Smooth muscle cell (in vitro differentiated cells): ENCODE results near the gene DAB2IP. TPM values are rescaled to one million over a fixed set of nuclear protein-coding genes. Genes with fewer than 3 reads are reported as not detected.

Experiments used
- DNase-seq: peaks from one replicate; lab custom pipeline; 2025; ENCODE audit not compliant: unreplicated experiment; lab: John Stamatoyannopoulos, UW
- H2AFZ ChIP-seq: fragments of 200-600 bp; sonication (generic); 2 replicates; pipeline ENCODE4 v1.6.0; 2016; ENCODE audit warnings: antibody characterized with exemption, low read depth, mild to moderate bottlenecking
- H3F3A ChIP-seq: fragments of 200-600 bp; sonication (generic); 2 replicates; pipeline ENCODE4 v1.6.0; 2017; ENCODE audit warnings: antibody characterized with exemption, low read depth
- H3K27ac ChIP-seq: fragments of 200-600 bp; sonication (generic); 2 replicates; pipeline ENCODE4 v1.5.1; 2016; ENCODE audit warnings: low read depth, mild to moderate bottlenecking
- H3K27me3 ChIP-seq: fragments of 200-600 bp; sonication (generic); 2 replicates; pipeline ENCODE4 v1.6.1; 2016; ENCODE audit warnings: low read depth, mild to moderate bottlenecking
- H3K36me3 ChIP-seq: fragments of 200-600 bp; sonication (generic); 2 replicates; pipeline ENCODE4 v1.5.1; 2016; ENCODE audit warnings: low read depth
- H3K4me1 ChIP-seq: fragments of 200-600 bp; sonication (generic); 2 replicates; pipeline ENCODE4 v1.5.1; 2016; ENCODE audit warnings: low read depth
- H3K4me2 ChIP-seq: fragments of 200-600 bp; sonication (generic); 2 replicates; pipeline ENCODE4 v1.6.0; 2016; ENCODE audit warnings: mild to moderate bottlenecking
- H3K4me3 ChIP-seq: fragments of 200-600 bp; sonication (generic); 2 replicates; pipeline ENCODE4 v1.5.1; 2016; ENCODE audit warnings: mild to moderate bottlenecking
- H3K79me2 ChIP-seq: fragments of 200-600 bp; sonication (generic); 2 replicates; pipeline ENCODE4 v1.6.0; 2016; ENCODE audit warnings: low read depth, mild to moderate bottlenecking
- H3K9ac ChIP-seq: fragments of 200-600 bp; sonication (generic); 2 replicates; pipeline ENCODE4 v1.6.0; 2016; ENCODE audit warnings: low read depth
- H3K9me3 ChIP-seq: fragments of 200-600 bp; sonication (generic); replicated peaks from 2 replicates; pipeline ENCODE4 v1.5.1; 2016; ENCODE audit warnings: low read depth
- H4K20me1 ChIP-seq: fragments of 200-600 bp; sonication (generic); 2 replicates; pipeline ENCODE4 v1.6.0; 2016; ENCODE audit warnings: low read depth
- CTCF ChIP-seq: fragments of 200-600 bp; sonication (generic); IDR thresholded peaks from 2 replicates; pipeline ENCODE4 v1.5.1; 2017; ENCODE audit warnings: borderline replicate concordance, mild to moderate bottlenecking, antibody characterized with exemption; ENCODE audit not compliant: insufficient read depth, poor library complexity, severe bottlenecking
- WGBS: methylation state at CpG from one replicate; pipeline ENCODE4 v1.1.7; 2016; ENCODE audit warnings: low lambda C conversion rate; 5-methylcytosine and 5-hydroxymethylcytosine counted together
- polyA plus RNA-seq: library from polyadenylated mRNA; unstranded; fragments of >200 nt; fragmentation: Nextera tagmentation; extraction: Ambion mirVana; gene quantifications from 2 replicates; pipeline ENCODE4 v1.2.1, GENCODE V29; 2016
- total RNA-seq: library from RNA; depleted of rRNA; stranded (reverse); fragments of >200 nt; gene quantifications from 2 replicates; pipeline ENCODE4 v1.2.3, GENCODE V29; 2014

Gene DAB2IP
- total and polyA plus RNA-seq, 2 experiments from 2014 or later: 10.4 to 15.5 TPM

- DNase-seq: no peak
- peaks cover 57% of the 10 kb centered on the region for H4K20me1 ChIP-seq
- no peak overlapping the region for H3K27ac ChIP-seq
- no peaks in the 10 kb centered on the region for H3K36me3 ChIP-seq
- H2AFZ ChIP-seq: no peak overlapping the region
- H3K79me2 ChIP-seq: no peaks in the 10 kb centered on the region
- no peak overlapping the region for H3K9ac ChIP-seq
- no peaks in the 10 kb centered on the region for H3K9me3 ChIP-seq
- H3K4me1 ChIP-seq: no peaks in the 10 kb centered on the region
- H3K27me3 ChIP-seq: no peaks in the 10 kb centered on the region
- peak; percentile 44 for TF ChIP-seq CTCF
- no peaks in the 10 kb centered on the region for H3F3A ChIP-seq
- no peak overlapping the region for H3K4me3 ChIP-seq
- no peak overlapping the region for H3K4me2 ChIP-seq
- WGBS: 71% methylated on average over 19 of the region's 20 CpGs
These were observed 16.8 kb upstream of the DAB2IP start for GRCh38 chr9:121634329-121635261.

GRCh38 chr9:121635300-121635876 lies 16.0 kb upstream of the DAB2IP start:
- Histone ChIP-seq H3K27ac (no peak overlapping the region), H3K9me3 (no peaks in the 10 kb centered on the region), H4K20me1 (peaks cover 62% of the 10 kb centered on the region), H3K9ac (no peak overlapping the region), H3K27me3 (no peaks in the 10 kb centered on the region), H3K79me2 (no peaks in the 10 kb centered on the region), H3K4me3 (no peak overlapping the region), H3K4me1 (no peaks in the 10 kb centered on the region), H3F3A (no peaks in the 10 kb centered on the region), H3K4me2 (no peak overlapping the region), H3K36me3 (no peaks in the 10 kb centered on the region), H2AFZ (no peak overlapping the region)
- 89% methylated on average over 7 of the region's 7 CpGs for WGBS
- TF ChIP-seq CTCF: no peak
- DNase-seq: no peak

- H3K4me2 ChIP-seq: no peak overlapping the region
- no peaks in the 10 kb centered on the region for H3F3A ChIP-seq
- peaks cover 64% of the 10 kb centered on the region for H4K20me1 ChIP-seq
- DNase-seq: no peak
- H3K4me3 ChIP-seq: no peak overlapping the region
- H3K79me2 ChIP-seq: no peaks in the 10 kb centered on the region
- H2AFZ ChIP-seq: no peak overlapping the region
- no peak for TF ChIP-seq CTCF
- no peaks in the 10 kb centered on the region for H3K4me1 ChIP-seq
- H3K27ac ChIP-seq: no peak overlapping the region
- H3K27me3 ChIP-seq: no peaks in the 10 kb centered on the region
- no peaks in the 10 kb centered on the region for H3K9me3 ChIP-seq
- no peaks in the 10 kb centered on the region for H3K36me3 ChIP-seq
- 61% methylated on average over 12 of the region's 12 CpGs for WGBS
- H3K9ac ChIP-seq: no peak overlapping the region
These were observed 15.0 kb upstream of the DAB2IP start for GRCh38 chr9:121636341-121636865.
